KMS-11 (cell line): Measurements from ENCODE around the gene PDCL3.

ENCODE experiments used
- H2AFZ ChIP-seq: fragments of 200-600 bp; sonication (generic); 2 replicates; pipeline ENCODE4 v1.6.1; 2016; ENCODE audit warnings: antibody characterized with exemption, mixed run types, low read depth
- H3K27ac ChIP-seq: fragments of 200-600 bp; sonication (generic); 2 replicates; pipeline ENCODE4 v1.6.1; 2016; ENCODE audit warnings: mild to moderate bottlenecking, mixed run types
- H3K27me3 ChIP-seq: fragments of 200-600 bp; sonication (generic); 2 replicates; pipeline ENCODE4 v1.6.1; 2017; ENCODE audit warnings: mild to moderate bottlenecking, low read depth, mixed run types, moderate library complexity; ENCODE audit not compliant: insufficient read depth
- H3K36me3 ChIP-seq: fragments of 200-600 bp; sonication (generic); 2 replicates; pipeline ENCODE4 v1.6.1; 2017; ENCODE audit warnings: mild to moderate bottlenecking, mixed run types; ENCODE audit not compliant: insufficient read depth
- H3K4me1 ChIP-seq: fragments of 200-600 bp; sonication (generic); 2 replicates; pipeline ENCODE4 v1.6.1; 2016; ENCODE audit warnings: mild to moderate bottlenecking, low read depth, mixed run types; ENCODE audit not compliant: poor library complexity, severe bottlenecking
- H3K4me2 ChIP-seq: fragments of 200-600 bp; sonication (generic); 2 replicates; pipeline ENCODE4 v1.7.0; 2016; ENCODE audit warnings: mild to moderate bottlenecking, mixed run types
- H3K4me3 ChIP-seq: fragments of 200-600 bp; sonication (generic); IDR thresholded peaks from 2 replicates; pipeline ENCODE4 v1.6.1; 2017; ENCODE audit warnings: low read depth, low read length, mixed read lengths; ENCODE audit not compliant: insufficient read depth
- H3K79me2 ChIP-seq: fragments of 200-600 bp; sonication (generic); 2 replicates; pipeline ENCODE4 v1.6.1; 2016; ENCODE audit warnings: low read depth, mixed run types; ENCODE audit not compliant: insufficient read depth
- H3K9ac ChIP-seq: fragments of 200-600 bp; sonication (generic); 2 replicates; pipeline ENCODE4 v1.6.1; 2016; ENCODE audit warnings: mild to moderate bottlenecking, mixed run types
- H4K20me1 ChIP-seq: fragments of 200-600 bp; sonication (generic); 2 replicates; pipeline ENCODE4 v1.6.1; 2016; ENCODE audit warnings: mild to moderate bottlenecking, mixed run types; ENCODE audit not compliant: insufficient read depth
- CTCF ChIP-seq: fragments of 200-600 bp; sonication (generic); conservative IDR thresholded peaks from 2 replicates; pipeline ENCODE4 v1.6.1; 2017; ENCODE audit warnings: low read depth, mild to moderate bottlenecking, antibody characterized with exemption, low read length, moderate library complexity, mixed read lengths

Gene PDCL3

DNA sequence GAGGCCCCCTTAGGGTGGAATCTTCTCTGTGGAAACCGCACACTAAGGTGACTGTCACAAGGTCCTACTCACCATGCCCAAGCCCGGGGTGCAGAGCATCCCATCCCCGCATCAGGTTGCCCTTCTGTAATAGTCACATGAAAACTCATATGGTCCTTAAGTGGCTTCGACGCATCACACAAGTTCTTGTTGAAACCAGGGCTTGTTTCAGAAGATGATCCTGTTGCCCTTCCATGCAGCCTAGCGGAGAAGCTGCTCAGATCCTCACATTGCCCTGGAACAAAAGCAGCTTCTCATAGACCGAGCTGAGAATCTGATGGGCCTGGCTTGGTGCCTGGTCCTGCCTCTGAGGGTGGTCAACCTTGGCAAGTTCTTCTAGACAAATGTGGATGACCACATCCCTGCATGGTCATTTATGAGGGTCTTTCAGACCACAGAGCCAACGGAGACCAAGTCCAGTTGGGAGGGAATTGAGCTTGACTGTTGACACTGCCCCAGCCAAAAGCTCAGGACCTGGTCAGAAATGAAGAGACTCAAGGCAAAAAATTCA, 54.1 kb downstream of the PDCL3 start:
- Histone ChIP-seq H3K79me2 (no peaks in the 10 kb centered on the region), H3K36me3 (no peaks in the 10 kb centered on the region), H3K4me2 (no peak overlapping the region), H3K4me3 (no peak overlapping the region), H4K20me1 (no peaks in the 10 kb centered on the region), H3K9ac (no peak overlapping the region), H3K27me3 (no peaks in the 10 kb centered on the region), H2AFZ (no peak overlapping the region), H3K4me1 (no peaks in the 10 kb centered on the region), H3K27ac (no peak overlapping the region)
- no peak for TF ChIP-seq CTCF

GRCh38 chr2:100619951-100620350, 57.2 kb downstream of the PDCL3 start:
- Histone ChIP-seq H3K27ac (no peak overlapping the region), H3K9ac (no peak overlapping the region), H3K4me1 (no peaks in the 10 kb centered on the region), H3K4me3 (no peak overlapping the region), H3K27me3 (no peaks in the 10 kb centered on the region), H3K36me3 (no peaks in the 10 kb centered on the region), H3K79me2 (no peaks in the 10 kb centered on the region), H2AFZ (no peak overlapping the region), H4K20me1 (no peaks in the 10 kb centered on the region), H3K4me2 (no peak overlapping the region)
- no peak for TF ChIP-seq CTCF

DNA sequence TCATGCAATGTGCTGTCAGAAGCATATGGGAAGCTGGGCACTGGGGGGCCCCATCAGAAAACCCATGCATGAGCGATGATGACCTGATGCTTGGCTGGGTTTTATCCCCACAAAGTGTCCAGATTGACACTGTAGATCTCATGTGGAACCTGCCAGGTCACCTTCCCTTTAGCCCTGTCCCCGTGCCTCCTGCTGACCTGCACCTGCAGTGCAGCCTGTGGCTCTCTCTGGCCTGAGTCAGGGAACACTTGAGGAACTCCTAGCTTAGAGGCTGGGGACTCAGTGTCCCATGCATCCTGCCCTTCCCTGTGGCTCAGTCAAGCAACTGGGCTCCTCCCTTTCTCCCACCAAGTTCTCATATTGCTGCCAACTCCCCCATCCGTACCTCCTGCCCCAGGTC, 57.7 kb downstream of the PDCL3 start:
- no peaks in the 10 kb centered on the region for H3K27me3 ChIP-seq
- no peaks in the 10 kb centered on the region for H3K79me2 ChIP-seq
- no peak for TF ChIP-seq CTCF
- H3K4me2 ChIP-seq, result no peak overlapping the region
- H3K36me3 ChIP-seq, result no peaks in the 10 kb centered on the region
- H3K4me1 ChIP-seq, result no peaks in the 10 kb centered on the region
- no peak overlapping the region for H3K27ac ChIP-seq
- H3K4me3 ChIP-seq, result no peak overlapping the region
- H3K9ac ChIP-seq, result no peak overlapping the region
- no peaks in the 10 kb centered on the region for H4K20me1 ChIP-seq
- H2AFZ ChIP-seq, result no peak overlapping the region

DNA sequence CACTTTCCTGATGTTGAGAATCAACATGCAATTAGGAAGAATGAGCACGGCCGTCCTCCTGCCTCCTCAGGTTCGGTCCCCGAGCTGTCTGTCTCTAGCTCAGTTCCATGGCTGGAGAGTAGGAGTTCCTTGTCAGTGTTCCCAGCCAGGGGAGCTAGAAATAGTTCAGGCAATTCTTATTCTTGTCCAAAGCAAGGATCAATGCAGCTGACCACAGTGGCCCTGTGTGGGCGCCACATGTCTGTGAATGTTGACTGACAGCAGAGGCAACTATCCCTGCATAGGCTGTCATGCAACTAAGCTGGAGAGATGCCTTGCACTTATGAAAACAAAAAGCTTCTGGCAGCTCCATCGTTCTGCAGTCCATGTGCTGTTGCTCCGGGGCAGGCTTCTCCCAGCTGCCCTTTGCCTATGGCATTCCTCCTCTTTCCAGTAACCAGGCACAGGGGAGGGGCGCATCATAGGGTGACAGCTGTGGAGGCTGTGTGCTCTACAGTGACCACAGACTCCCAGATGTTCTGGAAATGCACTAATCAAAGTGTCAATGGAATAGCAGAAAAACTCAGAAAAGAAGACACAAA, 58.7 kb downstream of the PDCL3 start:
- no peak overlapping the region for H3K27ac ChIP-seq
- no peak overlapping the region for H2AFZ ChIP-seq
- H3K4me1 ChIP-seq, result no peaks in the 10 kb centered on the region
- no peak for TF ChIP-seq CTCF
- no peak overlapping the region for H3K9ac ChIP-seq
- no peaks in the 10 kb centered on the region for H3K36me3 ChIP-seq
- no peaks in the 10 kb centered on the region for H3K79me2 ChIP-seq
- no peak overlapping the region for H3K4me2 ChIP-seq
- no peak overlapping the region for H3K4me3 ChIP-seq
- no peaks in the 10 kb centered on the region for H4K20me1 ChIP-seq
- no peaks in the 10 kb centered on the region for H3K27me3 ChIP-seq
